Superior temporal gyrus (tissue), 1 donor: ENCODE data around the gene SEMA4B.
"Not testable (repeated sequence)": the region's sequence is repeated elsewhere in the genome, so short reads cannot be mapped to it uniquely, and the experiment has no call there.

Experiments used
- DNase-seq: peaks from one replicate; pipeline ENCODE4 v3.0.0-alpha.2; 2016; ENCODE audit errors: extremely low spot score

The SEMA4B gene

DNA sequence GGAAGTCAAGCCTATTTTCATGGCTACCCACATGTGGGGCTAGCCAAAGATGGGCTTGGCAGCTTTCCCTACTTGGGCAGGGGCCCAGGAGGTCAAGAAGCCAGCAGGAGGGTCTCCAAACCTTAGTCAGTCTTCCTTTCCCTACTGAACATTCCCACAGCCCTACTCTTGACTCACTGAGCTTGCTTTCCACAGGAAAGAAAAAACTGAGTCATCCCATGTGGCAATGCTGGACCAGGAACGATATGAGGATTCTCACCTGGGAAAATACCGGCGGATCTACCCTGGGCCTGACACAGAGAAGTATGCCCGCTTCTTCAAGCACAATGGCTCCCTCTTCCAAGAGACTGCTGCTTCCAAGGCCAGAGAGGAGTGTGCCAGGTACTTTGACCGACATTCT, 60.7 kb downstream of the SEMA4B start:
- DNase-seq: no peak

DNA sequence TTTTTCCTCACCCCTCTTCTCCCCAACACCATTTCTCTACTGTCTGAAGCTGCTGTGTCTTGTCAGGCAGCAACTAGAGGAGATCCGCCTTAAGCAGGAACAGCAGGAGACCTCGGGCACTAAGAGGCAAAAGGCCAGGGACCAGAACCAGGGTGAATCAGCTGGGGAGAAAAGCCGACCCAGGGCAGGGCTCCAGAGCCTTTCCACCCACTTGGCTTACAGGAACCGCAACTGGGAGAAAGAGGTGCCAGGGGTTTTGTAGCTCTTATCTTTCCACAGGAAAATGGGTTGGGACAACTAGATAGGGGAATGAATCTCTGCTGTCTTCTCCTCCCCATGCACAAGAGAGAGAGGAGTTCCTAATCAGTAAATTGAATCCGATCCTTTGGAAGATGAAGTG, 61.3 kb downstream of the SEMA4B start:
- no peak for DNase-seq

DNA sequence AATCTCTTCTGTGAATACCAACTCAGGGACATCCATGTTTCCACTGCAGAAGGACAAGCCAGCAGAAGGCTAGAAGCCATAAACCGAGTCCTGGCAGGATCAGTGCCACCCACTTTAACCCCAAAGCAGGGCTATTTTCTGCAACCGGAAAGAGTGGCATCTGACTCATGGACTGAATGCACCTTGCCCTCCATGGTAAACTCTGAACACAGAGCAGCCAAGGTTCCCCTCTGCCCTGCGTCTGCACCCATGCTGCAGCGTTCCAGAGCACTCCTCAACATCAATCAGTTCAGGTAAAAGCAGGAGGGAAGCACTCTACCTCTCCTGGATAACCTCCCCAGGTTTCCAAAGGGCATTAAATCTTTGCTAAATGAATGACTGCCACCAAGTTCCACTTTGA, 63.5 kb downstream of the SEMA4B start:
- no peak for DNase-seq

DNA sequence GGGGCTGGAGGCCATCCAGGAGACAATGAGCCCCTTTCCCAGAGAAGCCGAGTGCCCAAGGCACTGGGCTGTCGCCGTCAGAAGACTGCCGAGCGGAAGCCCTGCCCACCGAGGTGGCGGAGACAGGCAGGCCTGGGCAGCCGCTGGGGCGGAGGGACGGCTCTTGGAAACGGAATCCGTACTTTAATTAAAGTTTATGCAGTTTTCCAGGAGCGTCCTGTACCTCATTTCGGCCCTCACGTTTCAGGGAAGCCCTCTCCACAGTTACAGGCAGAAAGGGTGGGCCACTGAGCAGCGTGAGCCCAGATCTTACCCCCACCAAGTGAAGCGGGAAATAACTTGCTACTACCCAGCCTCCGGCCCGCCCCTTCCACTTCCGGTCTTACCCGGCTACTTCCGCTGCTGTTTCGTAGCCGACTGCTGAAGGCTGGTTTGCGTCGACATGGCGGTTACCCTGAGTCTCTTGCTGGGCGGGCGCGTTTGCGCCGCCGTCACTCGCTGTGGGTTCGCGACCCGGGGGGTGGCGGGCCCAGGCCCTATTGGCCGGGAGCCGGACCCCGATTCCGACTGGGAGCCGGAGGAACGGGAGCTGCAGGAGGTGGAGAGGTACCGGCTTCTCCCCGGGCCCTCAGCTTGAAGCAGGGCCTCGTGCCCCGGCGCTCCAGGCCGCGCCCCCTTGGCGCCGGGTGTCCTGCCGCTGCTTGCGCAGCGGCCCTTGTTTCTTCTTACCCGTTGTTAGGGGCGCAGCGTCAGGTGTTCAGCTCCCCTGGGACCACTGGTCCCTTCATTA, 64.3 kb downstream of the SEMA4B start, which contains the start of gene NGRN:
TSS of gene NGRN (plus strand) at position 402 of the 790 bp plus-strand sequence. CDS start at position 443, 41 bp downstream.
- peak; percentile 97 for DNase-seq

DNA sequence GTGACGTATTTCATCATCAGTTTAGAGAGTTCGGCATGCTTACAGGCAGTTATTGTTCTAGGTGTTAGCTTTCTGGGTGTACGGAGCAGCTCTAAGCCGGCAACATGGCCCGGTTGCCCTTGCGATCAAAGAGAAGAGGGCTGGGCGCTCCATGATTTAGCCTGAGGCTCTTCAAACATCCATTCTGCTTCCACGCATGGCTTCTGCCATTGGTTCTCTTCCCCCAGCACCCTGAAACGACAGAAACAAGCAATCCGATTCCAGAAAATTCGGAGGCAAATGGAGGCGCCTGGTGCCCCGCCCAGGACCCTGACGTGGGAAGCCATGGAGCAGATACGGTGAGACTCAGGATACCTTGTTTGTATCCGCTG, 64.9 kb downstream of the SEMA4B start:
- DNase-seq: no peak

DNA sequence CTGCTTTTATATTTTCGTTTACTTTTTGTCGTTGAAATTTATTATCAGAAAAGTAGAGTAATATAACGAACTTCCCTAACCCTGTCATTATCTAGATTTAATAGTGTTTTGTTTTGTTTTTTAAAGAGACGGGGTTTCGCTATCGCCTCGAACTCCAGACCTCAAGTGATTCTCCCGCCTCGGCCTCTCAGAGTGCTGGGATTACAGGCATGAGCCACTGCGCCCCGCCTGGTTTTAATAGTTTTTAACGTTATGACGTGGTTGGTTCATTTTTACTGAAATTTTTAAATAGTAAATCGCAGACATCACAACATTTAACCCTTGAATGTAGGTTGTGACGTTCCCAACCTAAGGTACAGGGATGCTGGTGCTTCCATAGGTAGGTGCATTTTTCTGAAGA, 65.4 kb downstream of the SEMA4B start:
- DNase-seq: no peak

DNA sequence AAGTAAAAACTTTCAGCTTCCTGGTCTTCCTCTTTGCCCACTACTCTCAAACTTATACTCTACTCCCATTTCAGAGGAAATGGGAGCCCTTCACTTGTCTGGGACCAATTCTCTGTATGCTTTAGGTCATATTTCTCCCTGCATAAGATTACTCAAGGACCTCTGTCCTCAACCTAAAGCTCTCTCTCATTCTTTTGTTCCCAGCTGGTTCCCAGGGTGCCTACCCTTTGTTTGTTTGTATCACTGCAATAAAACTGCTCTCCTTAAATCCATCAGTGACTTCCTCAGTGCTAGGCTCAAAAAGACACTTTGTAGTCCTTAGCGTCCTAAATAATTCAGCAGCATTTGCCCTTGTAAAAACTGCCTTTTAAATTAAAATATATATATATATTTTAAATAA, 67.3 kb downstream of the SEMA4B start:
- no peak for DNase-seq

DNA sequence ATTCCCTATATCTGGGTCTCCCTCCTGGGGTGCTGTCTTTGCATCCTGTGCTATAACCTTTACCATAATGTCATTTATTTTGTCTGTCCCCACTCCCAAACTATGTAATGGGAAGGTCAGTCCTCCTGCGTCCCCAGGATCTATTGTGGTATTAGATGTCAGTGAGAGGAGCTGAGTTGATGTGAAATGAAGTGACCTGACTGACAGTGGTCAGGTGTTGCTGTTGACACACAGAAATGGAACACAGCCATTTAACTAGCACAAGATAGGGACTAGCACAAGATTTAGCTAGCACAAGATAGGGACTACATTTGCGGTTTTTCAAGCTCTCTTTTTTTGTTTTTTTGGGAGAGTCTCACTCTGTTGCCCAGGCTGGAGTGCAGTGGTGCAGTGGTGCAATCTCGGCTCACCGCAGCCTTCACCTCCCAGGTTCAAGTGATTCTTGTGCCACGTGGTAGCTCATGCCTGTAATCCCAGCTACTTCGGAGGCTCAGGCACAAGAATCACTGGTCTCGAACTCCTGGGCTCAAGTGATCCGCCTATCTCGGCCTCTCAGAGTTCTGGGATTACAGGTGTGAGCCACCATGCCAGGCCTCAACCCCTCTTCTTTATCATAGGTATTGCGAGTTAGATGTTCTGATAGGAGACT, 69.5 kb downstream of the SEMA4B start:
- DNase-seq: no peak

DNA sequence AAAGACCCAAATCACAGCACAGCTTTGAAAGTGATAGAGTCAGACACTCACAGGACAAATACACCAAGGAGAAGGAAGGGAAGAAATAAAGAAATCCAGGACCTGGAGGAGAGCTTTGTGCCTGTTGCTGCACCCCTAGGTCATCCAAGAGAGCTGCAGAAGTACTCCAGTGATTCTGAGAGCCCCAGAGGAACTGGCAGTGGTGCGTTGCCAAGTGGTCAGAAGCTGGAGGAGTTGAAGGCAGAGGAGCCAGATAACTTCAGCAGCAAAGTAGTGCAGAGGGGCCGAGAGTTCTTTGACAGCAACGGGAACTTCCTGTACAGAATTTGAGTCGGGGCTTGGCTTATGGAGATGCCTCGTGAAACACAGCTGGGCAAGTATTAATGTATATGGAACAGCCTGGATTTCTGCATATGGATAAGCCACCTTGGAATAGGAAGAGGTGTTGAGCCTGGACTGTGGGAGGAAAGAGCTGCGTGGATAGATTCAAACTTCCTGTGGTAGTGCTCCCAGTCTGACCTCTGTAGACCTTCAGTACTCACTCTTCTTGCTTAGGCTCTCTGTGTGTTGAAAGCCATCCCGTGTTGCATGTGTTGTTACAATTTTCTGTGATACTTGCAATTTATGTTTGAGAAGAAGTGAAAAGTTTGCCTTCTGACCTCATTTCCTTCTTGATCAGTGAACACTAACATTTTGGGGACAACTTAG, 70.5 kb downstream of the SEMA4B start:
- no peak for DNase-seq

DNA sequence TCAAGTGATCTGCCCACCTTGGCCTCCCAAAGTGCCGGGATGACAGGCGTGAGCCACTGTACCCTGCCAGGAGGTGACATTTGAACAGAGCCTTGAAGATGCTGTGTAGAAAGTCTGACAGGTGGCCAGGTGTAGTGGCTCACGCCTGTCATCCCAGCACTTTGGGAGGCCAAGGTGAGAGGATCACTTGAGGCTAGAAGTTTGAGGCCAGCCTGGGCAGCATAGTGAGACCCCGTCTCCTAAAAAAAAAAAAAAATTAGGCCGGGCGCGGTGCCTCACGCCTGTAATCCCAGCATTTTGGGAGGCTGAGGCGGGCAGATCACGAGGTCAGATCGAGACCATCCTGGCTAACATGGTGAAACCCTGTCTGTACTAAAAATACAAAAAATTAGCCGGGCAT, 77.3 kb downstream of the SEMA4B start:
- not testable (repeated sequence) for DNase-seq
